ENCODE measurements around the gene DIP2C. TPM values are rescaled to one million over a fixed set of nuclear protein-coding genes. Genes with fewer than 3 reads are reported as not detected.

The DIP2C gene
- total RNA-seq, 6 experiments from 2014 or later: 23.2 to 28.9 (median 26.3) TPM

GRCh38 chr10:422241-422640 is 267.2 kb downstream of the DIP2C start:
- TF ChIP-seq CTCF (IDR thresholded peaks at IDR 0.05): no peak

GRCh38 chr10:421170-421569 is 268.3 kb downstream of the DIP2C start:
- Mint-ChIP-seq H3K4me3 (no peak overlapping the region), H3K36me3 (ENCODE audit: low read depth) (peaks cover 21% of the 10 kb centered on the region), H3K27me3 (ENCODE audit: insufficient read depth) (peaks cover 2% of the 10 kb centered on the region; the same call in 1 of the 2 replicates), H3K9me3 (no peaks in the 10 kb centered on the region), H3K27ac (no peak overlapping the region), H3K4me1 (ENCODE audit: low read depth) (no peaks in the 10 kb centered on the region)
- no peak for TF ChIP-seq CTCF (IDR thresholded peaks at IDR 0.05)
- no peak for DNase-seq

More at GRCh38 chr10:422241-422640, 267.2 kb downstream of the DIP2C start:
- H3K9me3 Mint-ChIP-seq: no peaks in the 10 kb centered on the region
- peaks cover 27% of the 10 kb centered on the region for H3K36me3 Mint-ChIP-seq (ENCODE audit: low read depth)
- no peak overlapping the region for H3K27ac Mint-ChIP-seq
- H3K4me1 Mint-ChIP-seq (ENCODE audit: low read depth): no peaks in the 10 kb centered on the region
- no peak for DNase-seq
- no peak overlapping the region for H3K4me3 Mint-ChIP-seq
- H3K27me3 Mint-ChIP-seq (ENCODE audit: insufficient read depth): peaks cover 2% of the 10 kb centered on the region; the same call in 1 of the 2 replicates

- no peak for DNase-seq
- H3K4me3 Mint-ChIP-seq: no peak overlapping the region
- H3K4me1 Mint-ChIP-seq (ENCODE audit: low read depth): no peaks in the 10 kb centered on the region
- TF ChIP-seq CTCF (IDR thresholded peaks at IDR 0.05): no peak
- peaks cover 19% of the 10 kb centered on the region for H3K36me3 Mint-ChIP-seq (ENCODE audit: low read depth)
- peaks cover 2% of the 10 kb centered on the region; the same call in 1 of the 2 replicates for H3K27me3 Mint-ChIP-seq (ENCODE audit: insufficient read depth)
- H3K9me3 Mint-ChIP-seq: no peaks in the 10 kb centered on the region
- H3K27ac Mint-ChIP-seq: no peak overlapping the region
Observed at GRCh38 chr10:420154-421121, 269.0 kb downstream of the DIP2C start.

GRCh38 chr10:418894-419293 is 270.6 kb downstream of the DIP2C start:
- DNase-seq: no peak
- no peak for TF ChIP-seq CTCF (IDR thresholded peaks at IDR 0.05)
- H3K27ac Mint-ChIP-seq: no peak overlapping the region
- H3K4me3 Mint-ChIP-seq: no peak overlapping the region
- H3K4me1 Mint-ChIP-seq (ENCODE audit: low read depth): no peaks in the 10 kb centered on the region
- no peaks in the 10 kb centered on the region for H3K9me3 Mint-ChIP-seq
- H3K36me3 Mint-ChIP-seq (ENCODE audit: low read depth): peaks cover 12% of the 10 kb centered on the region; the same call in 1 of the 2 replicates
- H3K27me3 Mint-ChIP-seq (ENCODE audit: insufficient read depth): peaks cover 2% of the 10 kb centered on the region; the same call in 1 of the 2 replicates

GRCh38 chr10:418226-418625 is 271.2 kb downstream of the DIP2C start:
- peaks cover 18% of the 10 kb centered on the region for H3K36me3 Mint-ChIP-seq (ENCODE audit: low read depth)
- no peak for DNase-seq
- no peaks in the 10 kb centered on the region for H3K9me3 Mint-ChIP-seq
- no peak overlapping the region for H3K4me3 Mint-ChIP-seq
- H3K27me3 Mint-ChIP-seq (ENCODE audit: insufficient read depth): peaks cover 6% of the 10 kb centered on the region; the same call in 1 of the 2 replicates
- no peak for TF ChIP-seq CTCF (IDR thresholded peaks at IDR 0.05)
- H3K27ac Mint-ChIP-seq: no peak overlapping the region
- H3K4me1 Mint-ChIP-seq (ENCODE audit: low read depth): no peaks in the 10 kb centered on the region

All from HFFc6 (cell line).